ENCODE measurements around the gene THRA.

DNA sequence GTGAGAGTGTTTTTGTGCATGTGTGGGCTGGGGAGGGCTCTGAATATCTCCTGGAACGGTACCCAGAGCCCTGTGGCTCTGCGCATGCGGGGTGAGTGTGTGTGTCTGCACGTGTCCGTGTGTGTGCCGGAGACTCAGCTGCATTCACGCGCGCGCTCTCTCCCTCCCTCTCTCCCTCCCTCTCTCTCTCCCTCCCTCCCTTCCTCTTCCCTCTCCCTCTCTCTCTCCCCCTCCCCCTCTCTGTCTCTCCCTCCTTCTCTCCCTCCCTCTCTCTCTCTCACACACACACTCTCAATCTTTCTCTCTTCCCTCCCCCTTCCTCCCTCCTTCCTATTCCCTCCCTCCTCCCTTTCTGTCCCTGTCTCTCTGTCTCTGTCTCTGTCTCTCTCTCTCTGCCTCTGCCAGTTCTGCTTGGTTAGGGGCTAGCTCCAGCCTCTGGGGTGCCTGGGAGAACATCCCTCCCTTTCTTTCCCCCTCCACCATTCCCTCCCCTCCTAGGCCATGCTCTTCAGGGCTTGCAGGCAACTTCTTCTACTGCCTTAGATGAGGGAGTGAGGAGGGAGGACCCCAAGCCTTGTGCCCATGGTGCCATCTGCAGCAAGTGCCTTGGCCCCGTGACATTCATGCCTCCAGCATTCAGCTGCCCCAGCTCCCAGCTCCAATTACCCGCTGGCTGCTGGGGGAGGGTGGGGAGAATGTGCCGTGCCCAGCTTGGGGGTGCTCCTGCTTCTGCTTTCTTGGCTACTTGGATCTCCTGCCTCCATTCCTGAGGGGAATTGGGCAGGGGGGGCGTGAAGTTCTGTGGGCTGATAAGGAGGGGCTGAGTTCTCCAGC lies 6.4 kb downstream of the THRA start:
- TF ChIP-seq, protein P1, sequence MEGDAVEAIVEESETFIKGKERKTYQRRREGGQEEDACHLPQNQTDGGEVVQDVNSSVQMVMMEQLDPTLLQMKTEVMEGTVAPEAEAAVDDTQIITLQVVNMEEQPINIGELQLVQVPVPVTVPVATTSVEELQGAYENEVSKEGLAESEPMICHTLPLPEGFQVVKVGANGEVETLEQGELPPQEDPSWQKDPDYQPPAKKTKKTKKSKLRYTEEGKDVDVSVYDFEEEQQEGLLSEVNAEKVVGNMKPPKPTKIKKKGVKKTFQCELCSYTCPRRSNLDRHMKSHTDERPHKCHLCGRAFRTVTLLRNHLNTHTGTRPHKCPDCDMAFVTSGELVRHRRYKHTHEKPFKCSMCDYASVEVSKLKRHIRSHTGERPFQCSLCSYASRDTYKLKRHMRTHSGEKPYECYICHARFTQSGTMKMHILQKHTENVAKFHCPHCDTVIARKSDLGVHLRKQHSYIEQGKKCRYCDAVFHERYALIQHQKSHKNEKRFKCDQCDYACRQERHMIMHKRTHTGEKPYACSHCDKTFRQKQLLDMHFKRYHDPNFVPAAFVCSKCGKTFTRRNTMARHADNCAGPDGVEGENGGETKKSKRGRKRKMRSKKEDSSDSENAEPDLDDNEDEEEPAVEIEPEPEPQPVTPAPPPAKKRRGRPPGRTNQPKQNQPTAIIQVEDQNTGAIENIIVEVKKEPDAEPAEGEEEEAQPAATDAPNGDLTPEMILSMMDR (IDR thresholded peaks at IDR 0.05) = no peak
- TF ChIP-seq, protein P2, sequence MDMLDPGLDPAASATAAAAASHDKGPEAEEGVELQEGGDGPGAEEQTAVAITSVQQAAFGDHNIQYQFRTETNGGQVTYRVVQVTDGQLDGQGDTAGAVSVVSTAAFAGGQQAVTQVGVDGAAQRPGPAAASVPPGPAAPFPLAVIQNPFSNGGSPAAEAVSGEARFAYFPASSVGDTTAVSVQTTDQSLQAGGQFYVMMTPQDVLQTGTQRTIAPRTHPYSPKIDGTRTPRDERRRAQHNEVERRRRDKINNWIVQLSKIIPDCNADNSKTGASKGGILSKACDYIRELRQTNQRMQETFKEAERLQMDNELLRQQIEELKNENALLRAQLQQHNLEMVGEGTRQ (IDR thresholded peaks at IDR 0.05; ENCODE audit: borderline replicate concordance, low read depth, low read length) = no peak
- TF ChIP-seq, protein P3, sequence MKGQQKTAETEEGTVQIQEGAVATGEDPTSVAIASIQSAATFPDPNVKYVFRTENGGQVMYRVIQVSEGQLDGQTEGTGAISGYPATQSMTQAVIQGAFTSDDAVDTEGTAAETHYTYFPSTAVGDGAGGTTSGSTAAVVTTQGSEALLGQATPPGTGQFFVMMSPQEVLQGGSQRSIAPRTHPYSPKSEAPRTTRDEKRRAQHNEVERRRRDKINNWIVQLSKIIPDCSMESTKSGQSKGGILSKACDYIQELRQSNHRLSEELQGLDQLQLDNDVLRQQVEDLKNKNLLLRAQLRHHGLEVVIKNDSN (IDR thresholded peaks at IDR 0.05; ENCODE audit: borderline replicate concordance, low read depth) = peak; percentile 49; the same call in 1 of the 2 replicates
- TF ChIP-seq POLR2AphosphoS5 (IDR thresholded peaks at IDR 0.05; ENCODE audit: low read depth, low read length) = no peak; the same call in 1 of the 2 replicates
- no peak for TF ChIP-seq GATA2 (CRISPR knock-in tag; IDR thresholded peaks at IDR 0.05)
- peak; percentile 88 for TF ChIP-seq MXI1 (IDR thresholded peaks at IDR 0.05; ENCODE audit: low read depth, low read length)
- no peak for TF ChIP-seq EZH2phosphoT487 (IDR thresholded peaks at IDR 0.05; ENCODE audit: borderline replicate concordance, low read depth)
- no peak for TF ChIP-seq RFX5 (IDR thresholded peaks at IDR 0.05; ENCODE audit: low read length)
- TF ChIP-seq, protein P4, sequence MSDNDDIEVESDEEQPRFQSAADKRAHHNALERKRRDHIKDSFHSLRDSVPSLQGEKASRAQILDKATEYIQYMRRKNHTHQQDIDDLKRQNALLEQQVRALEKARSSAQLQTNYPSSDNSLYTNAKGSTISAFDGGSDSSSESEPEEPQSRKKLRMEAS (IDR thresholded peaks at IDR 0.05; ENCODE audit: low read depth) = peak; percentile 95
- no peak; the same call in 1 of the 2 replicates for TF ChIP-seq NFIC (IDR thresholded peaks at IDR 0.05; ENCODE audit: borderline replicate concordance)
- no peak for TF ChIP-seq FOSL2 (IDR thresholded peaks at IDR 0.05; ENCODE audit: borderline replicate concordance, low read depth)
- TF ChIP-seq FOXJ3 (CRISPR knock-in tag; IDR thresholded peaks at IDR 0.05) = no peak

Data from SK-N-SH (cell line).